ENCODE measurements around the gene SMG5.
A peak's percentile ranks its signal among the peaks of the same experiment; 100 is the strongest.

SMG5 gene

DNA sequence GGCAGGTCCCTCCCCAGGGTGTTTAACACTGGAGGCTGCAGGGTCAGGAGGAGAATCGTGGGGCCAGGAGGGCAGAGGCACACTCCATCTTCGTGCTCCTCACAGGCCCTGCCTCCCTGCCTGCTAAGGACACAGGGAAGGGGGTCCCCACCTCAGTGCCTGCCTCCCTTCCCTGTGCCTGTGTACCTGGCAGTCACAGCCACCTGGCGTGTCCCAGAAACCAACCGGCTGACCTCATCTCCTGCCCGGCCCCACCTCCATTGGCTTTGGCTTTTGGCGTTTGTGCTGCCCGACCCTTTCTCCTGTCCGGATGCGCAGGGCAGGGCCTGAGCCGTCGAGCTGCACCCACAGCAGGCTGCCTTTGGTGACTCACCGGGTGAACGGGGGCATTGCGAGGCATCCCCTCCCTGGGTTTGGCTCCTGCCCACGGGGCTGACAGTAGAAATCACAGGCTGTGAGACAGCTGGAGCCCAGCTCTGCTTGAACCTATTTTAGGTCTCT is 41.3 kb downstream of the SMG5 start:
- H3K4me3 ChIP-seq (replicated peaks; ENCODE audit: low read depth, low read length) = no peak overlapping the region
- TF ChIP-seq, protein P1, sequence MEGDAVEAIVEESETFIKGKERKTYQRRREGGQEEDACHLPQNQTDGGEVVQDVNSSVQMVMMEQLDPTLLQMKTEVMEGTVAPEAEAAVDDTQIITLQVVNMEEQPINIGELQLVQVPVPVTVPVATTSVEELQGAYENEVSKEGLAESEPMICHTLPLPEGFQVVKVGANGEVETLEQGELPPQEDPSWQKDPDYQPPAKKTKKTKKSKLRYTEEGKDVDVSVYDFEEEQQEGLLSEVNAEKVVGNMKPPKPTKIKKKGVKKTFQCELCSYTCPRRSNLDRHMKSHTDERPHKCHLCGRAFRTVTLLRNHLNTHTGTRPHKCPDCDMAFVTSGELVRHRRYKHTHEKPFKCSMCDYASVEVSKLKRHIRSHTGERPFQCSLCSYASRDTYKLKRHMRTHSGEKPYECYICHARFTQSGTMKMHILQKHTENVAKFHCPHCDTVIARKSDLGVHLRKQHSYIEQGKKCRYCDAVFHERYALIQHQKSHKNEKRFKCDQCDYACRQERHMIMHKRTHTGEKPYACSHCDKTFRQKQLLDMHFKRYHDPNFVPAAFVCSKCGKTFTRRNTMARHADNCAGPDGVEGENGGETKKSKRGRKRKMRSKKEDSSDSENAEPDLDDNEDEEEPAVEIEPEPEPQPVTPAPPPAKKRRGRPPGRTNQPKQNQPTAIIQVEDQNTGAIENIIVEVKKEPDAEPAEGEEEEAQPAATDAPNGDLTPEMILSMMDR (IDR thresholded peaks at IDR 0.05; ENCODE audit: low read length, missing control alignments) = no peak
- no peak for DNase-seq (ENCODE audit: low read depth)

DNA sequence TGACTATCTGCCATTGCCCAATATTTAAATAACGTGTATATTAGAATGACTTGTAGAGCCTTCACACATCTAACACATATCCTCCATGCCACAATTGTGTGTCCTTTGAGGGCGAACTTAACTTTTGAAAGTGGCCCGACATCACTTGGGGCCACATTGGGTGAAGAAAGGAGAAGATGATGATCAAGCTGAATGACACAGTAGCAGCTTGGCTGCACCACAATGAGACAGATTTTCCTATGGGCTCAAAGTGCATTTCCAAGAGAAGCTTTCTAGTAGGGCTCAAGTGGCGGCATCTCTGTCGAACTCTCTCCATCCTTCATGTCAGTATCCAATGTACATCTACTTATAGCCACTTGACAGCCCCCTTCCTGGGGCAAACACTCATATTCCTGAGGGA is 44.4 kb downstream of the SMG5 start:
- TF ChIP-seq, protein P1 (IDR thresholded peaks at IDR 0.05; ENCODE audit: low read length, missing control alignments) = no peak
- no peak for DNase-seq (ENCODE audit: low read depth)
- H3K4me3 ChIP-seq (replicated peaks; ENCODE audit: low read depth, low read length) = no peak overlapping the region

DNA sequence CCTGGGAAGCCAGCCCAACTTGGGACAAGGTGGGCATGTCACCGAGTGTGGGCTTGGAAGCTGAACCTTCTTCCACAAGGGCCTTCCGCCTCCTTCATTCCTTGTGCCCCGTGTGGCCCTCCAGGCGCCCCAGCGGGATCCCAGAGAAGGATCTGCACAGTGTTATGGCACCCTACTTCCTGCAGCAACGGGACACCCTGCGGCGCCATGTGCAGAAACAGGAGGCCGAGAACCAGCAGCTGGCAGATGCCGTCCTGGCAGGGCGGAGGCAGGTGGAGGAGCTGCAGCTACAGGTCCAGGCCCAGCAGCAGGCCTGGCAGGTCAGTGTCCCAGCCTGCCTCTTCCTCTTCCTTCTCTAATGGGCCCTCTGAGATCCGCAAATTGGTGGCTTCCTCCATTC is 46.5 kb downstream of the SMG5 start:
- DNase-seq (ENCODE audit: low read depth) = no peak
- TF ChIP-seq, protein P1 (IDR thresholded peaks at IDR 0.05; ENCODE audit: low read length, missing control alignments) = no peak

DNA sequence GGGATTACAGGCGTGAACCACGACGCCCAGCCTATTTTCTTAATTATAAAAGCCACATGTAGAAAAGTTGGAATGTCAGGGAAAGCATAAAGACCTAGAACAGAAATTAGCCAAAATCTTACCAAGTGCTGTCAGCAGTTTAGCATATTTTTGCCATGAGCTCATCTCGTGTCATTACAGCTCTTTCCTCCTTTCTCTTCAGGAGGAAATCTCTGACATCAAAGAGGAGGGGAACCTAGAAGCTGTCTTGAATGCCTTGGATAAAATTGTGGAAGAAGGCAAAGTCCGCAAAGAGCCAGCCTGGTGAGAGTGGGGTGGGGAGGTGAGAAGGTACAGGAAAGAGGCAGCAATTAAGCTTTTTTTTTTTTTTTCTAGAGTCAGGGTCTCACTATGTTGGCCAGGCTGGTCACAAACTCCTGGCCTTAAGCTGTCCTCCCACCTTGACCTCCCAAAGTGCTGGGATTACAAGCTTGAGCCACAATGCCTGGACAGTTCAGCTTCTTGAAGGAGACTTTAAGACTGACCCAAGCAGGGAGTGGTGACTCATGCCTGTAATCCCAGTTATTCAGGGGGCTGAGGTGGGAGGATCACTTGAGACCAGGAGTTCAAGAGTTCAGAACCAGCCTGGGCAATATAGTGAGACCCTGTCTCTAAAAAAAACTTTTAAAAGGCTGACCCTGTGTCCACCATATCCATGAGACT is 49.0 kb downstream of the SMG5 start:
- TF ChIP-seq, protein P1 (IDR thresholded peaks at IDR 0.05; ENCODE audit: low read length, missing control alignments) = no peak
- H3K4me3 ChIP-seq (replicated peaks; ENCODE audit: low read depth, low read length) = no peak overlapping the region
- peak; percentile 86 for DNase-seq (ENCODE audit: low read depth)

More for the DNA sequence above, 46.5 kb downstream of the SMG5 start:
- no peak overlapping the region for H3K4me3 ChIP-seq (replicated peaks; ENCODE audit: low read depth, low read length)

DNA sequence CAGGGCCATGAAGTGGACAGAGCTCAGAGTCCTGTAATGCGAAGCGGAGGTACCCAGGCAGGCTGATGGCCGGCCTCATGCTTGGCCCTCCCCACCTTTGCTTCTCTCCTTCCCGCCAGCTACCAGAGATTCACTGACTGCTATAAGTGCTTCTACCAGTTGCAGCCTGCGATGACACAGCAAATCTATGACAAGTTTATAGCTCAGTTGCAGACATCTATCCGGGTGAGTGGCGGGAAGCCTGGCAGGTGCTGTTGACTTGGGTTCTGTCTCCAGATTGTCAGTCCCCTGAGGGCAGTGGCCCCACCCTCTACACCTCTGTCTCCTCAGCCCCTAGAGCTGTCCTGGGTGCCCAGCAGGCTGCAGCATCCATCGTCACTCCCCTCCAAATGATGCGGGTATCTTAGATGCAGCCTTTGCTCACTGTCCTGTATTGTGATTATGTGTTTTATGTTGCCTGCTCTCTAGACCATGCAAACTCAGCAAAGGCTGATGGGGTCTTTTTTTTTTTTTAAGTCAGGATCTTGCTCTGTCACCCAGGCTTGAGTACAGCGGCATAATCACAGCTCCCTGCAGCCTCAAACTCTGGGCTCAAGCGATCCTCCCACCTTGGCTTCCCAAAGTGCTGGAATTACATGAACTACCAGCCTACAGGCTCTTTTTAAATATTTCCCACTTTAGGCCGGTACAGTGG is 50.3 kb downstream of the SMG5 start:
- no peak overlapping the region for H3K4me3 ChIP-seq (replicated peaks; ENCODE audit: low read depth, low read length)
- no peak for DNase-seq (ENCODE audit: low read depth)
- TF ChIP-seq, protein P1 (IDR thresholded peaks at IDR 0.05; ENCODE audit: low read length, missing control alignments) = no peak

DNA sequence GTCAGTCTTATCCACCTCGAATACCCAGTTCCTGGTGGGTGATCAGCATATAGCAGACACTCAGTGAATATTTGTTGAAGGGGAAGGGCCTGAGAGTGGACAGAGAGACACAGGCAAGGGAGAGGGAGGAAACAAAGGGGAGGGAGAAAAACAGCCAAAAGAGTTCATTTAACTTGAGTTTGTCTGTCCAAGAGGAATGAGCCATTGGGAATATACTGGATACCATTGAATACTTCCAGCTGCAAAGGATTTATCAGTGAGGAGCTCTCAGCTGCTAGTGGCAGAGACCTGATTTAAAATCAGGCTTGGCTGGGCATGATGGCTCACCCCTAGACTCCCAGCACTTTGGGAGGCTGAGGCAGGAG is 52.2 kb downstream of the SMG5 start:
- no peak overlapping the region for H3K4me3 ChIP-seq (replicated peaks; ENCODE audit: low read depth, low read length)
- DNase-seq (ENCODE audit: low read depth) = no peak
- TF ChIP-seq, protein P1 (IDR thresholded peaks at IDR 0.05; ENCODE audit: low read length, missing control alignments) = no peak
